Caki2 (cell line): ENCODE data around the gene NR2F1-AS1. TPM values are rescaled to one million over a fixed set of nuclear protein-coding genes. Genes with fewer than 3 reads are reported as not detected.

ENCODE experiments used
- DNase-seq: peaks from one replicate; pipeline ENCODE4 v3.0.0-alpha.2; 2015; ENCODE audit warnings: low read depth
- in situ Hi-C: cut with HindIII; loops from 2 replicates; pipeline ENCODE4 v1.10.0; 2016; ENCODE audit warnings: low sequenced_read_pairs, low pct_unique_long_range_greater_than_20kb, mixed read lengths
- total RNA-seq: library from RNA; depleted of rRNA; stranded (reverse); fragments of >200 nt; shearing (Covaris generic); gene quantifications from 2 replicates; pipeline ENCODE4 v1.2.3, GENCODE V29; 2014; ENCODE audit warnings: low replicate concordance

Gene NR2F1-AS1
- total RNA-seq, 1 experiment from 2014 or later: not detected

- DNase-seq: no peak
- in situ Hi-C loops: no loop called here
Measured at GRCh38 chr5:93594591-93595419, 13.8 kb upstream of the NR2F1-AS1 start.

GRCh38 chr5:93593476-93594131 is 12.6 kb upstream of the NR2F1-AS1 start:
- in situ Hi-C loops: no loop called here

GRCh38 chr5:93592883-93593282 is 11.9 kb upstream of the NR2F1-AS1 start:
- in situ Hi-C loops: no loop called here

More at GRCh38 chr5:93593476-93594131, 12.6 kb upstream of the NR2F1-AS1 start:
- no peak for DNase-seq

GRCh38 chr5:93591323-93591945 is 10.4 kb upstream of the NR2F1-AS1 start:
- in situ Hi-C loops: no loop called here
- DNase-seq: no peak

More at GRCh38 chr5:93592883-93593282, 11.9 kb upstream of the NR2F1-AS1 start:
- no peak for DNase-seq

- in situ Hi-C loops: no loop called here
- no peak for DNase-seq
Measured at GRCh38 chr5:93590493-93590892, 9.5 kb upstream of the NR2F1-AS1 start.

- no peak for DNase-seq
- in situ Hi-C loops: no loop called here
Measured at GRCh38 chr5:93589829-93590215, 8.8 kb upstream of the NR2F1-AS1 start.

GRCh38 chr5:93589152-93589828 is 8.3 kb upstream of the NR2F1-AS1 start:
- DNase-seq: no peak
- in situ Hi-C loops: no loop called here

GRCh38 chr5:93588352-93589151 is 7.5 kb upstream of the NR2F1-AS1 start:
- DNase-seq: no peak
- in situ Hi-C loops: no loop called here

- DNase-seq: no peak
- in situ Hi-C loops: no loop called here
Measured at GRCh38 chr5:93587597-93588351, 6.8 kb upstream of the NR2F1-AS1 start.

- DNase-seq: no peak
- in situ Hi-C loops: no loop called here
Measured at GRCh38 chr5:93586736-93587596, 5.9 kb upstream of the NR2F1-AS1 start.

- in situ Hi-C loops: no loop called here
- DNase-seq: no peak
Measured at GRCh38 chr5:93585767-93586385, 4.9 kb upstream of the NR2F1-AS1 start.

GRCh38 chr5:93585041-93585766 is 4.2 kb upstream of the NR2F1-AS1 start:
- peak; percentile 32 for DNase-seq
- in situ Hi-C loops: no loop called here

GRCh38 chr5:93584596-93585040 is 3.6 kb upstream of the NR2F1-AS1 start:
- in situ Hi-C loops: no loop called here

GRCh38 chr5:93583768-93584595 is 3.0 kb upstream of the NR2F1-AS1 start:
- peak; percentile 55 for DNase-seq
- in situ Hi-C loops: no loop called here

More at GRCh38 chr5:93584596-93585040, 3.6 kb upstream of the NR2F1-AS1 start:
- no peak for DNase-seq

- DNase-seq: peak; percentile 38
- in situ Hi-C loops: no loop called here
Measured at GRCh38 chr5:93583439-93583767, 2.4 kb upstream of the NR2F1-AS1 start.
